ENCODE results near the gene JADE2.
"Not testable (repeated sequence)": the region's sequence is repeated elsewhere in the genome, so short reads cannot be mapped to it uniquely, and the experiment has no call there.

JADE2 gene

DNA sequence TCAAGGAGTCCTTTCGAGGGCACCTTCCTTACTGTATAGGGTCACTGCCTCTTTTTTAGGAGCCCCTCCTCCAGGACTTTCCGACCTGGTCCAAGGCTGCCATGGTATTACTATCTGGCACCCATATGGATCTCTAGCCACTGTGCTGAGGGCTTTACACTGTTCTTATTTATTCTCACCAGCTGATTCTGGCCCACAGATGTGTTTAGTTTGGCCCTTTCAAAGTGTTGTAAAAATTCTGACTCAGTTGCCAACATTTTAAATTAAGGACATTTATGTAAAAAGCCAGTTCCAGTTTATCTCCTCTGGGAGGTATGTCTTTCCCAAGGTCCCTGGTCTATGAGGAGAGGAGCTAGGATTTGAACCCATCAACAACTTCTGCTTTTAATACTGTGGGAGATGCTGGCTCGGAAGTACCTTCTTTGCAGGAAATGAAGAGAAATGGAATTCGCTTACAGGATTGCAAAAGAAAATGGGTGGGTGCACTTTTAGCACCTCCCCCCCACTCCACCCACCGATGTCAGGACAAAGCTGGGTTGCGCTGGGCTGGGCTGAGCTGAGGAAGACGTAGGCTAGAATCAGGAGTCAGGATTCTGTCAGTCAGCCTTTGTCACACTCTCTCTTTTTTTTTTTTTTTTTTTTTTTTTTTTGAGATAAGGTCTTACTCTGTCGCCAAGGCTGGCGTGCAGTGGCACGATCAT lies 7.8 kb downstream of the JADE2 start:
- no peak for DNase-seq

DNA sequence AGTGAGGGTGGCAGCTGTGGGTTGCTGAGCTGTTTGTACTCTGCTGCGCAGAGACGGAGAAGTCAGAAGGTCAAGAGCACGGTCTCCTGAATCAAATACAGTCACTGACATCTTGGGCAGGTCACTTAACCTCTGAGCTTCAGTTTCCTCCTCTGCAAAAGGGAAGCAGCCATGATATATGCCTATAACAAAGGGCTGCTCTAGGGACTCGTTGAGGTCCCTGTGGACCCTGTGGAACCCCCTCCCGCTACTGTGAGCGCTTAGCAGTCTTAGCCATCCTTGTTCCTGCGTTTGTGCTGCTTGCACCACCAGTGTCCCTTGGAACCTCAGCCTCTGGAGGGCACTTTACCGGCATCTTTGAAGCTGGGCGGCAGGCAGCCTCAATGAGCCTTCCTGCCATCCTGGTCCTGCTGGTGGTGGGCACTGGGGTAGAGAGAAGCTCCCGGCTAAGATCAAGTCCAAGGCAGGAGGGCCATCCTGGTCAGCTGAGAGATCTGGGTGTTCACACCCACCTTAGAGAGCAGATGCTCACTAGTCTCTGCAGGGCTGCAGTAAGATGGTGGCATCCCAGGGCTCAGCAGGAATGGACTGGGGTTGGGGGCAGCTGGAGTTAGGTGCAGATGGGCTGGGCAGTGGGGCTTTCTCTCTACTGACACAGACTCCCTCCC lies 8.7 kb downstream of the JADE2 start:
- DNase-seq: no peak

DNA sequence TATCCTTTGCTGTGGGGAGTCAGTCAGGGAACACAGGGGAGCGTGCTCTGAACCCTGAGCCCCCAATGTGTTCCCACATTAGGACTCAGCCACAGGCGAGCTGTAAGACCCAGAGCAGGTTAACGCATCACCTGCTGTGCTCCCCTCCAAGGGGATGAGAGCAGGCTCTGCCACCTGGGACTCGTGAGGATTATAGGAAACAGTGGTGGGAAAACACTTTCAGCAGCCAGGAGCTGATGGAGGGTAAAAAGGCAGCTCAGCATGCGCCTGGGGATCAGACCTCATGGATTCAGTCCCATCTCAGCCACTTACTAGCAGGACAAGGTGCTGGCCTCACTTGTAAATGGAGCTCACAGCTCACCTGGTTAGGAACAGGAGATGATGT lies 9.2 kb downstream of the JADE2 start:
- DNase-seq: no peak

- no peak for DNase-seq
Measured at GRCh38 chr5:134536876-134537275, 11.4 kb downstream of the JADE2 start.

- no peak for DNase-seq
Measured at GRCh38 chr5:134537297-134537696, 11.8 kb downstream of the JADE2 start.

GRCh38 chr5:134538296-134538695 lies 12.8 kb downstream of the JADE2 start:
- no peak for DNase-seq

DNA sequence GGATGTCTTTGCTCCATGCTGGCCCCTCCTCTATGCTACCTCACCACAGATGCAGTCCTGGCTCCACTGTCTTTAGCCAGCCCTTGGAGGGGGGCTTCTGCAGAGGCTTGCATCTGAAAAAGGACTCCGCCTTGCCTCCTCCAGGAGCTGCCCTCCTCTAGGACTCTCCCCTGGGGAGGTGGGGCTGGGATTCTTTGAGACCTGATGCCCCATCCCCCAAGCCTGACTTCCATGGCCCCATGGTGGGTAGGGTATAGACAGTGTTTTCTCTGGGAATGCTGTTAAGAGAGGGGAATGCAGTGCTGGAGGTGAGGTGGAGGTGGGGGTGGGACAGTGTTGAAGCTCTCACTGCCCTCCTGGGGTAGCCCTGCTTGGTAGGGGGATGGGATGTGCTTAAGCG lies 14.3 kb downstream of the JADE2 start:
- DNase-seq: no peak

- DNase-seq: no peak
Measured at GRCh38 chr5:134540747-134541733, 15.6 kb downstream of the JADE2 start.

- no peak for DNase-seq
Measured at GRCh38 chr5:134541736-134542376, 16.4 kb downstream of the JADE2 start.

GRCh38 chr5:134543820-134544614 lies 18.5 kb downstream of the JADE2 start:
- DNase-seq: no peak

- no peak for DNase-seq
Measured at GRCh38 chr5:134545070-134545868, 19.8 kb downstream of the JADE2 start.

DNA sequence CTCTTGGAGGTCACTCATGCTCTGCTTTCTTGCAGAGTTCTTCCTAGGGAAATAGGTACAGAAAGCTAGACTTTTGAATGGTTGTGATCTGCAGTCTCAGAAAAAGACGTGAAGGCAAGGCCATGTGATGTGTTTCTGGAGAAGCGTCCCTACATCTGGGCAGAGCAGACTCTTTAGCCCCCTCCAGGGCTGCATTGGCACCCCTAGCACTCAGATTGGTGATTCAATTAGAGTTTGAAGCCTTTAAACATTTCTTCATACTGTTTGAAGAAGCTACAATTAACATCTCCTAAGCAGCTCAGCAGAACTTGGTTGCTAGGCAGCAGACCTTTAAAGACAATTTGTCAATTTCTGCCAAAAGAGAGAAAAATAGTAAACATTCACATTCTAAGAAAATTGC lies 21.6 kb downstream of the JADE2 start:
- no peak for DNase-seq

GRCh38 chr5:134547579-134547978 lies 22.1 kb downstream of the JADE2 start:
- no peak for DNase-seq

- DNase-seq: no peak
Measured at GRCh38 chr5:134547999-134548658, 22.7 kb downstream of the JADE2 start.

DNA sequence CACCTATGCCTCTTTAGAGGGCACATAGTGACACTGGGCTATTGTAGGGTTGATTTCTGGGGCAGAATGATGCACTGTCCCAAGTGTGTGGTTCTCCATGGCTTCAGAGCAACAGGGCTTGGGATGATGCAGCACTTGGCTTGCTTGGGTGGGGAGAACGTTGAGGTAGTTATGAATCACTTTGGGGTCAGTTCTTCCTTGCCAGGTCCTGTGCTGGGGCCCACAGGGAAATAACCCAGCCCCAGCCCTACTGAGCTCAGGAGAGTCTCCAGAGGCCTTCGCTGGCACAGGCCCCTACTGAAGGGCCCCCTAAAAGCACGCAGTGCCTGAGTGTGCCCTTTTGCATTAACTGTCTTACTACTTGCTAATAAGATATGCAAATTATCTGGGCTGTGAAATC lies 24.2 kb downstream of the JADE2 start:
- no peak for DNase-seq

DNA sequence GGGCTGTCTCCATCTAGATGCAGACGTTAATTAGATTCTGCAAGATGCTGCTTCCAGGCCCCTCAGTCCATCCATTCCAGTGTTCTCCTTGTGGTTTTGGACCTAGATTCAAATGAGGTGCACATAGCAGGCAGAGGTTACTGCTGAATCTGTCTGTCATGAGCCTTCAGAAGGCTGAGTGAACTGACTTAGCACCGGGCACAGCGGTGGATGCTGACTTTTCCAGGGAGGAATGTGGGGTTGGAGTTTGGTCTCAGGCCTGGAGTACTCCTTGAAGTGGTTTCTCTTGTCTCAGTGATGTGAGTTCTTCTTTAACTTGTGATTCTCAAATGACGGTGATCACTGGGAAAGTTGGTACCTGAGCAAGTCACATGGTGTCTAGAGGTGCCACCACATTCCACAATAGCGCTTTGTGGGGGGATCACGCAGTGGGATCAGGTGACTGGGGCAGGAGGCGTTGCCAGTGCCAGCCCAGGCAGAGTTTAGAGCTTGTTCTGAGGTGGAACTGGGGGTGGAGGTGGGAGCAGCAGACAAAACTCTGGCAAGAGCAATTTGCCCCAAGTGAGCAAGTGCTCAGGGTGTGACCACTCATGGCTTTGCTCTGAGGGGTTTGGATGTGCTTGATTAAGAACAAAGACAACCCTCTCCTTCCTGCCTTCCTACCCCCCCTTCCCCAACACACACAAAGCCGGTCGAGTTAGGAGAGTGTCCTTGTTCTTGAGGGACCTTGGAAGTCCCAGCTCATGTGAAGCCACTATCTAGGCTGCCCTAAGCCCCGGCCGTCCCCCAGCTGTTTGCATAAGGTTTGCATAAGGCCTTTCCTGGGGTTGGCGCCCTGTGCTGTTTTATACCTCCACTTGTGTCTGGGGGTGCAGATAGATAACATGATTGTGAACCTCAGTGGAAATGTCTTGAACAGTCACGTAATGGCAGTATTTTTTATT lies 25.1 kb downstream of the JADE2 start:
- DNase-seq: no peak

GRCh38 chr5:134551901-134552300 lies 26.4 kb downstream of the JADE2 start:
- no peak for DNase-seq

DNA sequence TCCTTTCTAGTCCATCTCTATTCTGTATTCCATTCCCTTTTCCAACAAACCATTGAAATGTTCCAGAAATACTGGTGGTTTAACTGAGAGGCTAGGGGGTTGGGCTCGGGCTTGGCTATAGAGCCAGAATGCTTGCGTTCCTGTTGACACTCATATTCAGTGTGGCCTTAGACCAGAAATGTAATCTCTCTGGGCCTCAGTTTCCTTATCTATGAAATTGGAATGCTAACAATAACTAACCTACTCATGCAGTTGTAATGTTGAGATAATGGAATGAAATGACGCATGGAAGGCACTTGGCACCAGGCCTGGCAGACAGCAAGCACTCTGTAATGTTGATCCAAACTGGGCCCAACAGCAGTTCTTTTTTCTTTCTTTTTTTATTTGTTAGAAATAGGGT lies 26.8 kb downstream of the JADE2 start:
- no peak for DNase-seq

GRCh38 chr5:134552716-134553115 lies 27.2 kb downstream of the JADE2 start:
- not testable (repeated sequence) for DNase-seq

Data from NCI-H2029 treated with DMSO at 0.1 percent for 48 hours (cell line).